ENCODE results near the gene PCGF3. TPM values are rescaled to one million over a fixed set of nuclear protein-coding genes. Genes with fewer than 3 reads are reported as not detected.

Gene PCGF3
- total and polyA plus RNA-seq, 10 of the 15 experiments (the other 5 are each of a cell fraction or from before 2014, with no cell fraction given): 2.2 to 43.8 (median 15.9) TPM

GRCh38 chr4:796206-796605 lies 90.6 kb downstream of the PCGF3 start (continued):
- TF ChIP-seq, protein P1, sequence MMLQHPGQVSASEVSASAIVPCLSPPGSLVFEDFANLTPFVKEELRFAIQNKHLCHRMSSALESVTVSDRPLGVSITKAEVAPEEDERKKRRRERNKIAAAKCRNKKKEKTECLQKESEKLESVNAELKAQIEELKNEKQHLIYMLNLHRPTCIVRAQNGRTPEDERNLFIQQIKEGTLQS (IDR thresholded peaks at IDR 0.05; ENCODE audit: borderline replicate concordance, extremely low read depth, low read depth, low read length): no peak

DNA sequence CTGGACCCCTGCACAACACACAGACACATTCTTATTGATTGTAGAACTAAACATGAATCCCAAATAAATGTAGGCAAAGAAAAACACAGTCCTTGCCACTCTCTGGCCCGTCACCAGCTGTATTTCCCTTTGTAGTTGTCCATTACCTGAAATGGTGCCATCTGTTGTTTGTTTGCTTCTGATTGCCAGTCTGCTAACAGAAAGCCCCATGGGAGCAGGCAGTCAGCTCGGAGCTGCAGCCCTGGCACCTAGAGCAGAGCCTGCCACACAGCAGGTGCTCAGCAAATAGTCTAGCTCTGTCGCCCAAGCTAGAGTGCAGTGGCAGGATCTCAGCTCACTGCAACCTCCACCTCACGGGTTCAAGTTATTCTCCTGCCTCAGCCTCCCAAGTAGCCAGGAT lies 91.4 kb downstream of the PCGF3 start:
- intact Hi-C loops (cut with micrococcal nuclease; ENCODE audit: unreplicated experiment): no loop called here
- ChIA-PET RAD21 (ENCODE audit: unreplicated experiment) (no interaction called here), POLR2A (no interaction called here), SMC1A (ENCODE audit: uncharacterized antibody, unreplicated experiment) (interaction anchor here (0.7 kb wide), 1 partner anchor 21 kb away, joined by 3 read pairs; no protein-coding TSS in a partner anchor), CTCF (interaction anchor here (1.0 kb wide), 1 partner anchor 55 kb away, joined by 3 read pairs; no protein-coding TSS in a partner anchor)
- in situ Hi-C loops (cut with MboI): no loop called here
- H3K9me3 ChIP-seq (replicated peaks; ENCODE audit: control insufficient read depth, insufficient read depth, low read length): peaks cover 2% of the 10 kb centered on the region; the same call in 2 of the 3 replicates
- 37% methylated on average over 4 of the region's 4 CpGs for WGBS (ENCODE audit: insufficient coverage, insufficient replicate concordance, low lambda C conversion rate, missing lambda C conversion rate)
- H3K4me3 ChIP-seq: no peak overlapping the region
- peaks cover 44% of the 10 kb centered on the region for H3K4me1 ChIP-seq (ENCODE audit: control insufficient read depth, insufficient read depth, low read length)
- no peaks in the 10 kb centered on the region for H4K20me1 ChIP-seq (ENCODE audit: control insufficient read depth, insufficient read depth)
- no peaks in the 10 kb centered on the region for H3K36me3 ChIP-seq (ENCODE audit: control insufficient read depth in 2 of 2, insufficient read depth in 2 of 2, low read length in 1 of 2)
- no peak overlapping the region for H3K9ac ChIP-seq (ENCODE audit: control insufficient read depth, insufficient read depth, low read length)
- no TSS peak for BruUV-seq (replicated peaks)
- H2AFZ ChIP-seq (ENCODE audit: control insufficient read depth, low read depth, low read length): no peak overlapping the region
- H3K79me2 ChIP-seq (ENCODE audit: control insufficient read depth, insufficient read depth, low read length): no peaks in the 10 kb centered on the region
- FAIRE-seq (no peak), DNase-seq (ENCODE audit: low read depth, low spot score) (no peak), ATAC-seq (no peak)
- no peak overlapping the region for H3K27ac ChIP-seq (ENCODE audit: control insufficient read depth, insufficient read depth)
- H3K27me3 ChIP-seq (replicated peaks in 1 of 2; ENCODE audit: control insufficient read depth in 2 of 2, insufficient read depth in 2 of 2, low read length in 1 of 2): peaks cover 0 to 2% of the 10 kb centered on the region in 2 experiments; a peak in 2 of 4 replicates
- no peak overlapping the region for H3K4me2 ChIP-seq (ENCODE audit: control insufficient read depth, insufficient read depth)
- TF ChIP-seq BMI1 (IDR thresholded peaks at IDR 0.05; ENCODE audit: borderline replicate concordance) (no peak), SUPT20H (IDR thresholded peaks at IDR 0.05; ENCODE audit: borderline replicate concordance, control insufficient read depth, low read depth, low read length) (no peak), FOXK2 (IDR thresholded peaks at IDR 0.05) (no peak), POLR2AphosphoS2 (IDR thresholded peaks at IDR 0.05; ENCODE audit: low read depth, low read length) (no peak), ZBED1 (IDR thresholded peaks at IDR 0.05; ENCODE audit: borderline replicate concordance) (no peak), SIX5 (IDR thresholded peaks at IDR 0.05; ENCODE audit: low read depth, low read length, severe bottlenecking) (no peak), BCLAF1 (IDR thresholded peaks at IDR 0.05) (no peak), ZNF207 (IDR thresholded peaks at IDR 0.05; ENCODE audit: borderline replicate concordance) (no peak), RFX5 (IDR thresholded peaks at IDR 0.05; ENCODE audit: low read depth, low read length) (no peak), ASH2L (IDR thresholded peaks at IDR 0.05; ENCODE audit: borderline replicate concordance, low read depth) (no peak), MEF2B (IDR thresholded peaks at IDR 0.05; ENCODE audit: partially characterized antibody, poor library complexity, severe bottlenecking) (no peak), KAT2A (conservative IDR thresholded peaks at IDR 0.05; ENCODE audit: control insufficient read depth, low read depth, low read length) (no peak), BCL3 (IDR thresholded peaks at IDR 0.05; ENCODE audit: borderline replicate concordance, insufficient read depth, low read depth, low read length, poor library complexity, severe bottlenecking) (no peak)
- TF ChIP-seq, protein P2, sequence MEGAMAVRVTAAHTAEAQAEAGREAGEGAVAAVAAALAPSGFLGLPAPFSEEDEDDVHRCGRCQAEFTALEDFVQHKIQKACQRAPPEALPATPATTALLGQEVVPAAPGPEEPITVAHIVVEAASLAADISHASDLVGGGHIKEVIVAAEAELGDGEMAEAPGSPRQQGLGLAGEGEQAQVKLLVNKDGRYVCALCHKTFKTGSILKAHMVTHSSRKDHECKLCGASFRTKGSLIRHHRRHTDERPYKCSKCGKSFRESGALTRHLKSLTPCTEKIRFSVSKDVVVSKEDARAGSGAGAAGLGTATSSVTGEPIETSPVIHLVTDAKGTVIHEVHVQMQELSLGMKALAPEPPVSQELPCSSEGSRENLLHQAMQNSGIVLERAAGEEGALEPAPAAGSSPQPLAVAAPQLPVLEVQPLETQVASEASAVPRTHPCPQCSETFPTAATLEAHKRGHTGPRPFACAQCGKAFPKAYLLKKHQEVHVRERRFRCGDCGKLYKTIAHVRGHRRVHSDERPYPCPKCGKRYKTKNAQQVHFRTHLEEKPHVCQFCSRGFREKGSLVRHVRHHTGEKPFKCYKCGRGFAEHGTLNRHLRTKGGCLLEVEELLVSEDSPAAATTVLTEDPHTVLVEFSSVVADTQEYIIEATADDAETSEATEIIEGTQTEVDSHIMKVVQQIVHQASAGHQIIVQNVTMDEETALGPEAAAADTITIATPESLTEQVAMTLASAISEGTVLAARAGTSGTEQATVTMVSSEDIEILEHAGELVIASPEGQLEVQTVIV (IDR thresholded peaks at IDR 0.05; ENCODE audit: borderline replicate concordance, partially characterized antibody): no peak

Data from GM12878 (cell line).